BJ (cell line): ENCODE results near the gene ANO2. TPM values are rescaled to one million over a fixed set of nuclear protein-coding genes. Genes with fewer than 3 reads are reported as not detected.

Source experiments
- CTCF ChIA-PET: fragments of 350-600 bp; formaldehyde crosslinking; extraction: SDS; loops from one replicate; lab custom pipeline; 2021; ENCODE audit warnings: antibody characterized with exemption, inconsistent platforms; lab: Yijun Ruan, JAX
- POLR2A ChIA-PET: fragments of 300-600 bp; sonication (Branson Sonifier 250); formaldehyde crosslinking; extraction: SDS; loops from one replicate; lab custom pipeline; 2021; ENCODE audit warnings: antibody characterized with exemption; lab: Charles Lee
- DNase-seq: peaks from one replicate; pipeline ENCODE4 v3.0.0-alpha.2; 2011; ENCODE audit warnings: low read depth
- H3K27me3 ChIP-seq: 2 replicates; pipeline ENCODE4 v1.6.0; 2011; ENCODE audit warnings: low read length; ENCODE audit not compliant: control insufficient read depth, insufficient read depth
- H3K36me3 ChIP-seq: 2 replicates; pipeline ENCODE4 v1.5.1; 2011; ENCODE audit warnings: low read length; ENCODE audit not compliant: control insufficient read depth, insufficient read depth
- H3K4me3 ChIP-seq: 2 replicates; pipeline ENCODE4 v1.5.1; 2011; ENCODE audit warnings: low read depth, mild to moderate bottlenecking, control low read depth, low read length
- CTCF ChIP-seq: IDR thresholded peaks from 2 replicates; pipeline ENCODE4 v1.5.1; 2011; ENCODE audit warnings: low read depth, mild to moderate bottlenecking, control low read depth, inconsistent platforms, low read length, moderate library complexity; ENCODE audit not compliant: insufficient read depth
- polyA plus RNA-seq: library from polyadenylated mRNA; depleted of rRNA; stranded (reverse); fragments of >200 nt; gene quantifications from 2 replicates; pipeline ENCODE4 v1.2.3, GENCODE V29; 2011

Gene ANO2
- polyA plus RNA-seq, 1 experiment = 0.10 TPM

DNA sequence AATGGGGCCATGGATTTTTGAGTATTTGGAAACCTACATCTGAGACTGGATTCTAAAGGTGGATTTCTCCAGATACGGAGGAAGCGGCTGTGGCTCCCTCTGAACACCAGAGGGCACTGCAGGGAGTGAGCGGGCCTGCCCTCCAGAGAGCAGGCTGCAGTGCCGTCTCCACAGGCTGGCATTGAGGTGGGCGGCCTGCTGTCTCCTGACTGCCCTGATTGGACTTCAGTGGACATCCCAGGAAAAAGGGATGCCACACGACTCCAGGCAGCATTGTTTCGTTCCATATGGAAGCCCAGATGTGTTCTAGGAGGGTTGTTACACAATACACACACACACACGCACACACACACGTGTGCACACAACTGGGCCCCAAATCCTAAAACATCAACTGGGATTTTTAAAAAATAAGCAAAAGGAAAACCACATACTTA lies 20.9 kb upstream of the ANO2 start:
- DNase-seq = no peak
- Histone ChIP-seq H3K36me3 (no peaks in the 10 kb centered on the region), H3K27me3 (no peaks in the 10 kb centered on the region; the same call in none of the 2 replicates), H3K4me3 (no peak overlapping the region)
- peak; percentile 87 for TF ChIP-seq CTCF
- POLR2A ChIA-PET = no interaction called here
- CTCF ChIA-PET = interaction anchor here (0.8 to 1.9 kb wide), 11 partner anchors 9 to 319 kb away, joined by 3 to 9 read pairs (median 5); no protein-coding TSS in a partner anchor

GRCh38 chr12:5964913-5965900 lies 20.1 kb upstream of the ANO2 start:
- Histone ChIP-seq H3K4me3 (no peak overlapping the region), H3K27me3 (no peaks in the 10 kb centered on the region; the same call in none of the 2 replicates), H3K36me3 (no peaks in the 10 kb centered on the region)
- TF ChIP-seq CTCF = no peak
- CTCF ChIA-PET = interaction anchor here (1.0 to 2.3 kb wide), 7 partner anchors 9 to 319 kb away, joined by 3 to 9 read pairs (median 5); no protein-coding TSS in a partner anchor
- DNase-seq = no peak
- POLR2A ChIA-PET = no interaction called here

GRCh38 chr12:5963515-5963914 lies 18.5 kb upstream of the ANO2 start:
- TF ChIP-seq CTCF = no peak
- Histone ChIP-seq H3K27me3 (no peaks in the 10 kb centered on the region; the same call in 1 of the 2 replicates), H3K36me3 (no peaks in the 10 kb centered on the region), H3K4me3 (no peak overlapping the region)
- POLR2A ChIA-PET = no interaction called here
- no peak for DNase-seq
- CTCF ChIA-PET = interaction anchor here (1.1 to 2.3 kb wide), 5 partner anchors 10 to 321 kb away, joined by 3 to 9 read pairs (median 3); no protein-coding TSS in a partner anchor

DNA sequence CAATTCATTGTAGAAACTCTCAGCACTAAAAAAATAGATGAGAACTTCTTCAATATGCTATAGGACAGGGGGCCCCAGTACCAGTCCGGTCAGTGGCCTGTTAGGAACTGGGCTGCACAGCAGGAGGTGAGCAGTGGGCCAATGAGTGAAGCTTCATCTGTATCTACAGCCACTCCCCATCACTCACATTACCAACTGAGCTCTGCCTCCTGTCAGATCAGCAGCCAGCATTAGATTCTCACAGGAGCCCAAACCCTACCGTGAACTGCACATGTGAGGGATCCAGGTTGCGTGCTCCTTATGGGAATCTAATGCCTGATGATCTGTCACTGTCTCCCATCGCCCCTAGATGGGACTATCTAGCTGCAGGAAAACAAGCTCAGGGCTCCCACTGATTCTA lies 15.7 kb upstream of the ANO2 start:
- POLR2A ChIA-PET = no interaction called here

More for the DNA sequence above, 15.7 kb upstream of the ANO2 start:
- CTCF ChIA-PET = interaction anchor here (1.3 kb wide), 1 partner anchor 27 kb away, joined by 3 read pairs; no protein-coding TSS in a partner anchor
- no peak for DNase-seq
- no peak for TF ChIP-seq CTCF
- Histone ChIP-seq H3K36me3 (no peaks in the 10 kb centered on the region), H3K4me3 (no peak overlapping the region), H3K27me3 (no peaks in the 10 kb centered on the region; the same call in 1 of the 2 replicates)
